ENCODE measurements around the gene EPOP. TPM values are rescaled to one million over a fixed set of nuclear protein-coding genes. Genes with fewer than 3 reads are reported as not detected.

EPOP gene
- total RNA-seq, 6 experiments from 2014 or later, result 0.95 to 1.4 (median 1.3) TPM

DNA sequence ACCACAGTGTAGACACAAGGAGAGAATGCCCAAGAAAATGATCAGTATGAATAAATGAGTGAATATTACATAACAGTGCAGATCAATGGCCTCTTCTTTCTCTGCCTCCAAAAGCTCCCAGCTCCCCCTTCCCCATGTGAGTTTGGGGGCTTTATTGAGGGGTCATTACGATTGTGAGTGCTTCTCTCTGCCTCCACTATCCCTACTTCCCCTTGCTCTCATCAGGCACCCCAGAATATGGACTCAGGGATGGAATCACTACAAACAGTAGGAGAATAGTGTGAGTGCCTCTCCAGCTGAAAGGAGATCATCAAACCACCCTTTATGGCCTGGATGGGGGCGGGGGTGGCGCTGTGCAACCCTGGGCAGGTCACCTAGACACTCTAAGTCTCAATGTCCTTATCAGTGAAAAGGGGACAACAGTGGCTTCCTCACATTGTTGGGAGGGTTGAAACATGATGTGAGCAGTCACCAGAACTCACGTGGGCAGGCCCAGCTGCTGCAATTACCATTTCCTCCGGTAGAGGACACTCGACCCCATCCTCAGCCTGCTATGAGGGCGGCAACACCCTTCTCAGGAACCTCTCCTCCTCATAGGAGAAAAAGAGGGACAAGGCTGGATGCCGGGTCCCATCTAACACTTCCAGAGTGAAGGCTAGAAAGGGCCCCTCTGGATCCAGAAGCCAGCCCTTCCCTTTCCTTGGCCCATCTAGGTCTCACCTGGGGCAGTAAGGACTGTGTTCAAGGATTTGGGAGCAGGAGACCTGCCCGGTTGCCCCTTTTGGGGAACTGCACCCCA lies 2.1 kb upstream of the EPOP start:
- H3K27ac Mint-ChIP-seq, result peak overlapping the region; percentile 7; the same call in 1 of the 2 replicates
- no peak overlapping the region for H3K4me3 Mint-ChIP-seq
- H3K36me3 Mint-ChIP-seq (ENCODE audit: low read depth), result no peaks in the 10 kb centered on the region
- TF ChIP-seq, protein P1, sequence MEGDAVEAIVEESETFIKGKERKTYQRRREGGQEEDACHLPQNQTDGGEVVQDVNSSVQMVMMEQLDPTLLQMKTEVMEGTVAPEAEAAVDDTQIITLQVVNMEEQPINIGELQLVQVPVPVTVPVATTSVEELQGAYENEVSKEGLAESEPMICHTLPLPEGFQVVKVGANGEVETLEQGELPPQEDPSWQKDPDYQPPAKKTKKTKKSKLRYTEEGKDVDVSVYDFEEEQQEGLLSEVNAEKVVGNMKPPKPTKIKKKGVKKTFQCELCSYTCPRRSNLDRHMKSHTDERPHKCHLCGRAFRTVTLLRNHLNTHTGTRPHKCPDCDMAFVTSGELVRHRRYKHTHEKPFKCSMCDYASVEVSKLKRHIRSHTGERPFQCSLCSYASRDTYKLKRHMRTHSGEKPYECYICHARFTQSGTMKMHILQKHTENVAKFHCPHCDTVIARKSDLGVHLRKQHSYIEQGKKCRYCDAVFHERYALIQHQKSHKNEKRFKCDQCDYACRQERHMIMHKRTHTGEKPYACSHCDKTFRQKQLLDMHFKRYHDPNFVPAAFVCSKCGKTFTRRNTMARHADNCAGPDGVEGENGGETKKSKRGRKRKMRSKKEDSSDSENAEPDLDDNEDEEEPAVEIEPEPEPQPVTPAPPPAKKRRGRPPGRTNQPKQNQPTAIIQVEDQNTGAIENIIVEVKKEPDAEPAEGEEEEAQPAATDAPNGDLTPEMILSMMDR (IDR thresholded peaks at IDR 0.05), result peak; percentile 95
- peaks cover 7% of the 10 kb centered on the region for H3K27me3 Mint-ChIP-seq (ENCODE audit: insufficient read depth)
- peak; percentile 77 for DNase-seq
- peaks cover 29% of the 10 kb centered on the region for H3K4me1 Mint-ChIP-seq (ENCODE audit: low read depth)
- no peaks in the 10 kb centered on the region for H3K9me3 Mint-ChIP-seq

DNA sequence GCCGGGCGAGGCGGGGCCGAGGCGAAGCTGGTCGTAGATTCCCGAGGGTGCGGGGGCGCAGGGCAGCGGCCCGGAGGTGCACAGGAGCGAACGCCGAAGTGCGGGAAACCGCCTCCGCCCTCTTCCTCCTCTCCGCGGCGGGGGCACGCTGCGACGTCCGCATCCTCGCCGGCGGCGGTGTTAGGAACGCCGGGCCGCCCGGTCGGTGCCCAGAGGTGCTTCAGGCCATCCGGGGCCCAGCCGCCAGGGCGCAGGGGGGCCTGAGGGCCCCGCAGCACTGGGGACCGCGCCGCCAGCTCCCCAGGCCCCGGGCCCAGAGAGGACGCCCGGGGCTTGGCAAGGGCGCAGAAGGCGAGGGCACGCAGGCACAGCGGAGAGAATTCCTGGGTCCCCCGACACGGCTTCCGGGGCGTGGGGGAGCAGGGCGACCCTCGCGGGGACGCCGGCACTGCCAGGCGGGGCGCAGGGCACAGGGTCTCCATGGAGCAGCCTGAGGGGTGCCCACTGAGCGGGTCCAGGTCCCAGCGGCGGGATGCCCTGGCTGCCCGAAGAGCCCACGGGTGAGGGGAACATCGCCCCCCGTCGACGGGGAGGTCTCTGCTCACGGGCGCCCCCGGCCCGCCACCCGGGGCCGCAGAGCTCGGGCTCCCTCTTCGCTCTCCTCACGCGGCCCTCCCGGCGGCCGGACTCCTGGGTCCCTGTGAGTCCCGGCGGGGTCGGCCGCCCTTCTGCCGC lies 576 bp downstream of the EPOP start:
- H3K4me1 Mint-ChIP-seq (ENCODE audit: low read depth), result peaks cover 33% of the 10 kb centered on the region
- no peak for DNase-seq
- no peaks in the 10 kb centered on the region for H3K9me3 Mint-ChIP-seq
- H3K4me3 Mint-ChIP-seq, result no peak overlapping the region
- TF ChIP-seq, protein P1 (IDR thresholded peaks at IDR 0.05), result peak; percentile 32; the same call in 1 of the 2 replicates
- H3K27me3 Mint-ChIP-seq (ENCODE audit: insufficient read depth), result peaks cover 25% of the 10 kb centered on the region
- no peak overlapping the region for H3K27ac Mint-ChIP-seq
- H3K36me3 Mint-ChIP-seq (ENCODE audit: low read depth), result no peaks in the 10 kb centered on the region

DNA sequence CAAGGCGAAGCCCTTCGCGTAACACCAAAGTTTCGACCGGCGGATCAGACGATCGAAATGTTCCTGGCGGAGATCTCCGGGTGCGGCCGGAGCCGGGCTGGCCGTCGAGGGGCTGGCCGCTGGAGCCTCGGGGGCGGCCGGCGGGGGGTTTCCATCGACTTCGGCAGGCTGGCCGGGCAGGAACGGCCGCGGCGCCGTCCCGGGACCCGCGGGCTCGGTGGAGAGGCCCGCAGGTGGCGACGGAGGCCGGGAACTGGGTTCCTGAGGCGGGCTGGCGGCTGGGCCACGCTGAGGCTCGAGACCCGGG lies 1.1 kb downstream of the EPOP start:
- Mint-ChIP-seq H3K27ac (no peak overlapping the region), H3K36me3 (ENCODE audit: low read depth) (no peaks in the 10 kb centered on the region), H3K9me3 (no peaks in the 10 kb centered on the region), H3K4me3 (no peak overlapping the region), H3K27me3 (ENCODE audit: insufficient read depth) (peaks cover 30% of the 10 kb centered on the region), H3K4me1 (ENCODE audit: low read depth) (peaks cover 33% of the 10 kb centered on the region)
- TF ChIP-seq, protein P1 (IDR thresholded peaks at IDR 0.05), result no peak
- no peak for DNase-seq

DNA sequence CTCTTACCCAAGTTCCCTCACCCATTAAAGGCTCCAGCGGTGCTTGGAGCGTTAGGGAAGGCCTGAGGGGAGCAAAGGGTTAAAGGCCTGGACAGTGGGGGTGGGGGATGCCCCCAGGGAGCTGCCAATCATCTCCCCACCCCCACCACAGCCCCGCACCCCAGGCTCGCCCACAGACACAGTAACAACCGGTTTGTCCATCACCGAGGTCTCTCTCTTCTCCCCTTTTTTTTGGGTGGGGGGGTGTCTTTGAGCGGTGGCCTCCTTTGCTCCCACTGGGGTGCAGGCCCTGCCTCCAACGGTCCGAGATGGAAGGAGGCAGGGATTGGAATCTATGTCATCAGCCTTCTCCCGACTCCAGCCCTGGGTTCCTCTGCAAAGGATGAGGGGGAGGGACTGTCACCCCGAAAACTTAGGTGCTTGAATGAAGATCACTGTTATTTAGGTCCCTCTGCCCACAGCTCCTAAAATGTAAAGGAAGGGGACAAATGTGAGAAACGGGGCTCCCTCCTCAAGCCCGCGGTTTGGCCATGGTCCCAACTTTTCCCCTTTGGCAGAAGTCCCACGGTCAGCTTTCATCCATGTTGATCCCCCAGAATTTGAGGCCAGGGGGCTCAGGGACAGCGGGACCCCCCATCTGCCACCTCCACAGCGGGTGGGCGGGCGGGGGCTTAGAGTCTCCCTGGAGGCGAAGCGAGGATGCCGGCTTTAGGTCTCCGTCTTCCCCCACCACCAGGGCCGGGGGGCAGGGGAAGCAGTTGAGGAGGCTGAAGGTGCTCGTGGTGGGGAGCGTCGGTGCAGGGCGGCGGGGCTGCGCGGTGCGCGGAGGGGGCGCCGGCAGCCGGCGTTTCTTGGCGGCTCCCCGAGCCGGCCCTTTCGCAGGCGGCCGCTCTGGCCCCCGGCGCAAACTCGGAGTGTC lies 1.7 kb downstream of the EPOP start:
- Mint-ChIP-seq H3K36me3 (ENCODE audit: low read depth) (no peaks in the 10 kb centered on the region), H3K27ac (no peak overlapping the region), H3K9me3 (no peaks in the 10 kb centered on the region), H3K4me3 (no peak overlapping the region), H3K4me1 (ENCODE audit: low read depth) (peaks cover 28% of the 10 kb centered on the region), H3K27me3 (ENCODE audit: insufficient read depth) (peaks cover 36% of the 10 kb centered on the region)
- TF ChIP-seq, protein P1 (IDR thresholded peaks at IDR 0.05), result no peak
- no peak for DNase-seq

DNA sequence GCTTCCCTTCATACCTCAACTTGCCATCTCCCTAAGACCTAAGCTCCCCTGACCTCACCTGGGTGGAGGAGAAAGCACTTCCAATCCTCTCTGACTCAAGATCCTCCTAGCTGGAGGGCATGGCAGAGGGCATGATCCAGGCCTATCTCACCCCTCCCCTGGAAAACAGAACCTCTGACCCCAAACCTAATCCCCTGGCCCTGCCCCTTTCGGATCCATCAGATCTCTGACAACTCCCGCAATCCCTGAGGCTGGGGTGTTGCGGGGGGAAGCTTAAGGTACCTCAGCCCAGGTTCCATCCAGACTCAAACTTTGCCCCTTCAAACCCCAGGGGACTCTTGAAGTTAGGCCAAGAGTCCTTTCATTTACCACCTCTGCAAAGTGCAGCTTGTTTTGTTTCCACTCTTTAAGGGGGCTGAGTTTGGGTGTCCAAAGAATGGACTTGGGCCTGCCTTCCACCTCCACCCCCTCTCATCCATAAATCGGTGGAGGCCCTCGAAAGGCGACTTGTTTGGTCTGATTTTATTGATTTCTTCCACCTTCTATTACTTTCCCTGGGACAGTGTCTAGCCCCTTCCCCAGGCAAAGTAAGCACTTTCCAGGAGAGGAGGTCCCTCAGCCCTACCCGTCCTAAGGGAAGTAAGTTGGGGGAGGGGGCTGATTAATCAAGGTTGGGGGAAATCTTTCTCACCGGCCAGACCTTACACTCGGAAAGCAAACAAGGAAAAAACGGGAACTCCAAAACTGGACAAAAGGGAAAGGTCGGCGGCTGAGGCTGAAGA lies 2.6 kb downstream of the EPOP start:
- peaks cover 36% of the 10 kb centered on the region for H3K27me3 Mint-ChIP-seq (ENCODE audit: insufficient read depth)
- no peaks in the 10 kb centered on the region for H3K36me3 Mint-ChIP-seq (ENCODE audit: low read depth)
- TF ChIP-seq, protein P1 (IDR thresholded peaks at IDR 0.05), result no peak
- no peak overlapping the region for H3K4me3 Mint-ChIP-seq
- no peaks in the 10 kb centered on the region for H3K9me3 Mint-ChIP-seq
- peaks cover 26% of the 10 kb centered on the region for H3K4me1 Mint-ChIP-seq (ENCODE audit: low read depth)
- DNase-seq, result no peak
- H3K27ac Mint-ChIP-seq, result no peak overlapping the region
